Measurements from ENCODE around the gene PLAAT3.
A peak's percentile ranks its signal among the peaks of the same experiment; 100 is the strongest.

Gene PLAAT3

GRCh38 chr11:63569570-63569969 lies 44.7 kb downstream of the PLAAT3 start:
- ATAC-seq (ENCODE audit: insufficient read depth, low read depth): no peak
- Histone ChIP-seq H3K4me1 (ENCODE audit: insufficient read depth, low read length) (peaks cover 10% of the 10 kb centered on the region), H2AFZ (ENCODE audit: low read depth, low read length) (no peak overlapping the region), H3K4me2 (ENCODE audit: insufficient read depth, low read length) (no peak overlapping the region), H3K27ac (ENCODE audit: low read length) (no peak overlapping the region), H3K36me3 (ENCODE audit: insufficient read depth, low read length) (no peaks in the 10 kb centered on the region), H4K20me1 (ENCODE audit: insufficient read depth, low read length) (no peaks in the 10 kb centered on the region), H3K9me3 (ENCODE audit: insufficient read depth, low read length, severe bottlenecking) (no peaks in the 10 kb centered on the region), H3K79me2 (ENCODE audit: insufficient read depth, low read length) (no peaks in the 10 kb centered on the region), H3K27me3 (ENCODE audit: insufficient read depth, low read length, poor library complexity) (no peaks in the 10 kb centered on the region), H3K4me3 (ENCODE audit: low read depth in 1 of 2, low read length in 2 of 2) (no peak overlapping the region), H3K9ac (ENCODE audit: low read depth, low read length) (no peak overlapping the region)
- DNase-seq: no peak
- TF ChIP-seq CTCF (IDR thresholded peaks at IDR 0.05; ENCODE audit: borderline replicate concordance, extremely low read depth, low read length, poor library complexity, severe bottlenecking) (no peak), EZH2 (IDR thresholded peaks at IDR 0.05; ENCODE audit: borderline replicate concordance, low read depth, low read length, severe bottlenecking) (no peak)

- Histone ChIP-seq H3K27ac (ENCODE audit: low read length) (no peak overlapping the region), H3K9me3 (ENCODE audit: insufficient read depth, low read length, severe bottlenecking) (no peaks in the 10 kb centered on the region), H3K4me2 (ENCODE audit: insufficient read depth, low read length) (no peak overlapping the region), H4K20me1 (ENCODE audit: insufficient read depth, low read length) (no peaks in the 10 kb centered on the region), H3K4me3 (ENCODE audit: low read depth in 1 of 2, low read length in 2 of 2) (no peak overlapping the region), H3K27me3 (ENCODE audit: insufficient read depth, low read length, poor library complexity) (no peaks in the 10 kb centered on the region), H2AFZ (ENCODE audit: low read depth, low read length) (no peak overlapping the region), H3K79me2 (ENCODE audit: insufficient read depth, low read length) (no peaks in the 10 kb centered on the region), H3K36me3 (ENCODE audit: insufficient read depth, low read length) (no peaks in the 10 kb centered on the region), H3K9ac (ENCODE audit: low read depth, low read length) (no peak overlapping the region), H3K4me1 (ENCODE audit: insufficient read depth, low read length) (no peaks in the 10 kb centered on the region)
- TF ChIP-seq EZH2 (IDR thresholded peaks at IDR 0.05; ENCODE audit: borderline replicate concordance, low read depth, low read length, severe bottlenecking) (no peak), CTCF (IDR thresholded peaks at IDR 0.05; ENCODE audit: borderline replicate concordance, extremely low read depth, low read length, poor library complexity, severe bottlenecking) (no peak)
- peak; percentile 56; the same call in 2 of the 3 replicates for ATAC-seq (ENCODE audit: insufficient read depth, low read depth)
- DNase-seq: no peak
These were observed 47.0 kb downstream of the PLAAT3 start for GRCh38 chr11:63567044-63567840.

GRCh38 chr11:63564784-63565350 lies 49.4 kb downstream of the PLAAT3 start:
- H3K36me3 ChIP-seq (ENCODE audit: insufficient read depth, low read length): no peaks in the 10 kb centered on the region
- DNase-seq: no peak
- no peak overlapping the region for H3K27ac ChIP-seq (ENCODE audit: low read length)
- no peaks in the 10 kb centered on the region for H3K9me3 ChIP-seq (ENCODE audit: insufficient read depth, low read length, severe bottlenecking)
- no peak overlapping the region for H3K4me3 ChIP-seq (ENCODE audit: low read depth in 1 of 2, low read length in 2 of 2)
- no peak for ATAC-seq (ENCODE audit: insufficient read depth, low read depth)
- H2AFZ ChIP-seq (ENCODE audit: low read depth, low read length): no peak overlapping the region
- no peaks in the 10 kb centered on the region for H4K20me1 ChIP-seq (ENCODE audit: insufficient read depth, low read length)
- TF ChIP-seq CTCF (IDR thresholded peaks at IDR 0.05; ENCODE audit: borderline replicate concordance, extremely low read depth, low read length, poor library complexity, severe bottlenecking): no peak
- TF ChIP-seq EZH2 (IDR thresholded peaks at IDR 0.05; ENCODE audit: borderline replicate concordance, low read depth, low read length, severe bottlenecking): no peak
- peaks cover 18% of the 10 kb centered on the region for H3K4me1 ChIP-seq (ENCODE audit: insufficient read depth, low read length)
- no peak overlapping the region for H3K9ac ChIP-seq (ENCODE audit: low read depth, low read length)
- no peaks in the 10 kb centered on the region for H3K79me2 ChIP-seq (ENCODE audit: insufficient read depth, low read length)
- no peak overlapping the region for H3K4me2 ChIP-seq (ENCODE audit: insufficient read depth, low read length)
- H3K27me3 ChIP-seq (ENCODE audit: insufficient read depth, low read length, poor library complexity): no peaks in the 10 kb centered on the region
